ENCODE measurements around the gene OBSL1.
A peak's percentile ranks its signal among the peaks of the same experiment; 100 is the strongest.

The OBSL1 gene

DNA sequence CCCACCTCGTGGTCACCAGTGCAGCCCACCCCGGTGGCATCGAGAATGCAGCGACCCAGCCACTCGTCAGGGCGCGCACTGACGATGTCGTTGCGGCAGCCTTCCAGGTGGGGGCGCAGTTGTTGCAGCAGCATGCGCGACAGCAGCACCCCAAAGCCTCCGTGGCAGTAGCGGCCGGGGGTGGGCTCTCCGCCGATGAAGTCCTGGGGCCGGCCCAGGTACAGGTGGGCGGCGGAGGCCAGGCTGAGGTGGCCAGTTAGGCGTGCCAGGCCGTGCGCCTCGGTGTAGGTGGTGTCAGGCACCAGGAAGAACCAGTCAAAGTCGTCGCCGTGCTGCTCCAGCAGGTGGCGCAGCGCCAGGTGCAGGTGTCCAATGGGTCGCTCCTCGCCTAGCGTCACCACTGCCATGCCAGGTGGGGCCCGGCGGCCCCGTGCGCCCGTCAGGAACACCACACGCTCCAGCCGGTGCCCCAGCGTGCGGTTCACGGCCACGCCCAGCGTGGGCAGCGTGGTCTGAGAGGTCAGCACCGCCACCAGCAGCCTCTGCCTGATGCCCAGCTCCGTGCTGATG lies 29.6 kb downstream of the OBSL1 start:
- Histone ChIP-seq H3K9ac (ENCODE audit: low read depth, low read length) (peak overlapping the region; percentile 66; the same call in 1 of the 2 replicates), H3K9me3 (ENCODE audit: control insufficient read depth, insufficient read depth, low read length) (no peaks in the 10 kb centered on the region), H3K36me3 (ENCODE audit: insufficient read depth, low read length) (peaks cover 9% of the 10 kb centered on the region), H3K4me1 (ENCODE audit: insufficient read depth, low read length) (peaks cover 23% of the 10 kb centered on the region)

DNA sequence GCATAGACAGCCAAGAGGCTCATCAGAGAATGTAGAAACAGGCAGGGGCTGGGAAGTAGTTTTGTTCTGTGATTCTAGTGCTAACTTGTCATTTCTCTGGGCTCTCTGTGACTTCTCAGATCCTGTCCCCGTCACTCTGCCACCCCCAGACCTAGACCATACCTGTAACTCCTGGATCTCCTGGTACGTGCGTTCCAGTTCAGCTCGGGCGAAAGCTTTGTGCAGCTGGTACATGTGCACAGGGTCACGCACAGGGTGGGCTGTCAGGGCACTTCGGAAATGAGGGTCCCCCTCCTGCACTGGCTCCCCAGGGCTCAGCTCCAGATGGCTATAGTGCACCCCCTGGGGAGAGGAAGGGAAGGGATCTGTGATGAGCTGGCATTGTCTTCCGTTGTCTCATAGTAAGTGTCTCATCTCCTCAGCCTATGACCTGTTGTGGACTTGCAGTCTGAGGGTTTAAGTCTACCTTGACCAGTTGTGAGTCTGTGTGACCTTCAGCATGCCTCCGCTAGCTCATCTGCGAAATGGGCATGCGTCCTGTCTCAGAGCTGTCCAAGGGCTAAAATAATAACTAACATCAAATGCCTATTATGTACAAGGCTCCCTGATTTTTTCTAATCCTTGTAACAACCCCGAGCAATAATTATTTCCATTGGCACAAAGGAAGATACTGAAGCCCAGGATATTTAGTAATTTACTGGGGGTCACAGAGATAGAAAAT lies 30.4 kb downstream of the OBSL1 start:
- Histone ChIP-seq H3K4me1 (ENCODE audit: insufficient read depth, low read length) (peaks cover 23% of the 10 kb centered on the region), H3K9ac (ENCODE audit: low read depth, low read length) (no peak overlapping the region), H3K36me3 (ENCODE audit: insufficient read depth, low read length) (peaks cover 9% of the 10 kb centered on the region), H3K9me3 (ENCODE audit: control insufficient read depth, insufficient read depth, low read length) (no peaks in the 10 kb centered on the region)

DNA sequence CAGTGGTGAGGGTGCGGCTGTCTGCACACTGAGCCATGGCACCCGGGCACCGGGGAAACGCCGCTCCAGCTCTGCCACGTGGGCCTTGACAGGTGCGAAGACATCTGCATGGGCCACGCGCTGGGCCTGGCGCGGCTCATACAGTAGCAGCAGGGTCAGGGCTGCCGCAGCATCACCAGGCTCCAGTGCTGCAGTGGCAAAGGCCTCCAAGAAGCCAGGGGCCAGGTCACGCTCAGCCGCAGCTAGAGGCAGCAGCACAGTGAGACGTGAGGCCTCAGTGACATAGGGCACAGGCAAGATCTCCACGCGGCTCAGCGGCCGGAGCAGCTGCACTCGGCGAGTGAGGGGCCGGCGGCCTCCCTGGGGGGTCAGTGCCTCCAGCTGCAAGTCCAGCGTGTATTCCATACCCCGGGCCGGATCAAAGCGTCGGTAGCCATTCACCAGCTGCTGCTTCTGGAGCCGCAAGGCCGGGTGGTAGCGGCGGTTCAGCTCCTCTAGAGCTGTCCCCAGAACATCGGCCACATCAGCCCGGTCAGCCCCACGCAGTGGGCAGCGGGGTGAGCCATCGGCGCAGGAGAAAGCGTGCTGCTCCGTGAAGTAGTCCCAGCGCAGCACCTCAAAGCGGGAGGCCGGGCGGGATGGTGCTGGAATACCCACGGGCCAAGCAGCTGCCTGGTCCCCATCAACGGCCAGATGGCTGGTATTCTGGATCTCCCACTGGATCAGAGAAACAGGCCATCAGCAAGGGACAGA lies 31.2 kb downstream of the OBSL1 start:
- Histone ChIP-seq H3K9ac (ENCODE audit: low read depth, low read length) (no peak overlapping the region), H3K36me3 (ENCODE audit: insufficient read depth, low read length) (peaks cover 9% of the 10 kb centered on the region), H3K4me1 (ENCODE audit: insufficient read depth, low read length) (peaks cover 23% of the 10 kb centered on the region), H3K9me3 (ENCODE audit: control insufficient read depth, insufficient read depth, low read length) (no peaks in the 10 kb centered on the region)

DNA sequence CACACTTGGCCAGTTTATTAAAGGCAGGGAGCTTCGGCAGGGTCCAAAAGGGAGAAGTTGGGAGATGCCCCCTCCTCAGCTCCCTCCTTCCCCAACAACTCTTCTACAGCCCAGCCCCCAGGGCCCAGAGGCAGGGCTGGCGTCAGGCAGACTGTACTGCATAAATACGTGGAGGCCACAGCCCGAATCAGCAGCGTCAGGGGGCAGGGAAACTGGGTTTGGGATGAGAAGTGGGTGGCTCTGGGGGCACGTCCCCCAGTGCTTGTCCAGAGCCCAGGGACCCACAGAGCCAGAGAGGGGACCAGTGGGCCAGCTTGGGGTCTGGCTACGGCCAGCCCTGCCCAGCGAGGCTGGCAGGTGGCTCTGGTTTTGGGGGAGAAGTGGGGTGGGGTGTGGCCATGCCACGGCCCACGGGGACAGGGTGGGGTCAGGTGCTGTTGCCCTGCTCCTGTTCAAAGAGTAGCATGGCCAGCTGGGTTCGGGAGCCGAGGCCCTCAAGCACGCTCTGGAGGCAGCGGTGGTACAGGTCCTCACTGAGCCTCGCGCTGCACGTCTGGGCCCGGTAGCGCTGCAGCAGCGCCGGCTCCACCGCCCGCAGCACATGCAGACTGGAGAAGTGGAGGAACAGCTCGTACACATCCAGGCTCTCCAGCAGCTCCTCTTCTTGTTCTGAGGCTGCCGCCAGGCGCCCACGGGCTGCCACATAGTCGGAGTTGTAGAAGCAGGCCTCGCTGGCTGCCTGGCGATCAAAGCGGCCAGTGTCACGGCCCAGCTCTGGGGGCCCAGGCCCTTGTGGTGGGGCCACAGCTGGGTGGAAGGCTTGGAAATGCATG lies 32.2 kb downstream of the OBSL1 start:
- H3K4me1 ChIP-seq (ENCODE audit: insufficient read depth, low read length) = peaks cover 23% of the 10 kb centered on the region
- H3K9me3 ChIP-seq (ENCODE audit: control insufficient read depth, insufficient read depth, low read length) = no peaks in the 10 kb centered on the region
- H3K36me3 ChIP-seq (ENCODE audit: insufficient read depth, low read length) = peaks cover 9% of the 10 kb centered on the region
- H3K9ac ChIP-seq (ENCODE audit: low read depth, low read length) = no peak overlapping the region

DNA sequence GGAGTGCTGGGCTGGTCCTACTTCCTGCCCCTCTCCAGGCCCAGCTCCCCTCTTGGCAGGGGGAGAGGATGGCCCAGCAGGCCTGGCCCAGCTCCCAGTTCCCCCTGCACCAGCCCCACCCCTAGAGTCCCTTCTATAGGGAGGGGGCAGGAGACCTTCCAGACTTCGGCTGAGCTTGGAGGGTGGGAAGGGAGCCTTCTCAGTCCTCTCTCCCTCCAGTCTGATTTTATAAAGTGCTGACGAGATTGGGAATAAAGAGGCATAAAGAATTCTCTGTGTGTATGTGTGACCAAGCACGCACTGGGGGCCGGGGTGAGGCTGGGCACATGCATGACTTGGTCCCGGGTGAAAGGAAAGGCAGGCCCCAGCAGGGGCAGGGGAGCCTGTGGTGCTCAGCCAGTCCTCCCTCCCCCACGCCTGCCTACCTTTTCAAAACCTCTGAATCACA lies 32.8 kb downstream of the OBSL1 start:
- Histone ChIP-seq H3K9me3 (ENCODE audit: control insufficient read depth, insufficient read depth, low read length) (no peaks in the 10 kb centered on the region), H3K4me1 (ENCODE audit: insufficient read depth, low read length) (peaks cover 23% of the 10 kb centered on the region), H3K9ac (ENCODE audit: low read depth, low read length) (no peak overlapping the region; the same call in 1 of the 2 replicates), H3K36me3 (ENCODE audit: insufficient read depth, low read length) (peaks cover 9% of the 10 kb centered on the region)

DNA sequence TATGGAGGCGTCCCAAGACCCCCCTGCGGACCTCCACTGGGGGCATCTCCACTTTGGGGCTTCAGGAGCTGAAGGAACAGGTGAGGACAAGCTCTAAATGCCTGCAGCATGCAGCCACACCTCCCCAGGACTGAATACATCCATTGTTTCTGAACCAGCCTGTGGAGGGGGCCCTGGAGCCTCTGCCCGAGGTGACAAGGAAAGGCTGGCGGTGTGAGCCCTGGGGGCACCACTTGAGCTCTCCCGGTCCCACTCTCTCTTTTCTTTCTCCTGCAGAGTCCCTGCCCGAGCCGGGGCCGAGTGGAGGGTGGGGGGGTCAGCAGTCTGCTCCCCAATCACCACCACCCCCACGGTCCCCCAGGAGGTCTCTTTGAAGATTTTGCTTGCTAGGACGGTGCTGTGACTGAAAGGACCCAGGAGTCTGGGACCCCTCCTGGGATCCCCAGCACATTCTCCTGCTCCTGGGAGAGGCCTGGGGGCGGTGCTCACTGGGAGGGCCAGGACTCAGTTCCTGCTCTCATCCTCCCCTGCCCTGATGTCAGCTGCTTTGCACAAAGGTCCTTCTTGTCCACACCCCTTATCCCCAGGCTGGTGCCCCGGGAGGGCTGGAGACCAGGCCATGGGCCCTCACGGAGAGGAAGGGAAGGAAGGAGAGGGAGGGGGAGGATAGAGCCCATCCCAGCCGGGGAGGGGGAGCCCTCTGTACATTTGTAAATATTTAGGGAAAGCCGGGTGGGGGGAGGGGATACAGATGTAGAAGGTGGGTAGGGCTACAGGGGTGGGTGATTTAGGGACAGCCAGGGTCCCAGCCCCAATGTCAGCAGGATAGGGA lies 33.5 kb downstream of the OBSL1 start:
- H3K9ac ChIP-seq (ENCODE audit: low read depth, low read length) = peak overlapping the region; percentile 28; the same call in 1 of the 2 replicates
- peaks cover 9% of the 10 kb centered on the region for H3K36me3 ChIP-seq (ENCODE audit: insufficient read depth, low read length)
- H3K9me3 ChIP-seq (ENCODE audit: control insufficient read depth, insufficient read depth, low read length) = no peaks in the 10 kb centered on the region
- peaks cover 23% of the 10 kb centered on the region for H3K4me1 ChIP-seq (ENCODE audit: insufficient read depth, low read length)

DNA sequence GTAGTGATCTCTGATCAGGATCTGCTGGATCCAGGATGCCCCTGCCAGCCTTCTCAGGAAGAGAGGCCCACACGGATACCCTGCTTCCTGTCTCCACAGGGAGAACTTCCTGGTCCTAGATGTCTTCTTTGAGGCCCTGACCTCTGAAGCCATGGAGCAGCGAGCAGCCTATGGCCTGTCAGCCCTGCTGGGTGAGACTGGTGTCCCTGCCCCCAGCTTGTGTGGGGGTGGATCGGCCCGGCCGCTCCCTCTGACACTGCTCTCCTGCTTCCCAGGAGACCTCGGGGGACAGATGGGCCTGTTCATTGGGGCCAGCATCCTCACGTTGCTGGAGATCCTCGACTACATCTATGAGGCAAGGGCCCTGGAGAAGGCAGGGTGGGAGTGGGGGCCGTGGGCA lies 34.4 kb downstream of the OBSL1 start:
- peaks cover 9% of the 10 kb centered on the region for H3K36me3 ChIP-seq (ENCODE audit: insufficient read depth, low read length)
- no peak overlapping the region for H3K9ac ChIP-seq (ENCODE audit: low read depth, low read length)
- no peaks in the 10 kb centered on the region for H3K9me3 ChIP-seq (ENCODE audit: control insufficient read depth, insufficient read depth, low read length)
- H3K4me1 ChIP-seq (ENCODE audit: insufficient read depth, low read length) = peaks cover 26% of the 10 kb centered on the region

DNA sequence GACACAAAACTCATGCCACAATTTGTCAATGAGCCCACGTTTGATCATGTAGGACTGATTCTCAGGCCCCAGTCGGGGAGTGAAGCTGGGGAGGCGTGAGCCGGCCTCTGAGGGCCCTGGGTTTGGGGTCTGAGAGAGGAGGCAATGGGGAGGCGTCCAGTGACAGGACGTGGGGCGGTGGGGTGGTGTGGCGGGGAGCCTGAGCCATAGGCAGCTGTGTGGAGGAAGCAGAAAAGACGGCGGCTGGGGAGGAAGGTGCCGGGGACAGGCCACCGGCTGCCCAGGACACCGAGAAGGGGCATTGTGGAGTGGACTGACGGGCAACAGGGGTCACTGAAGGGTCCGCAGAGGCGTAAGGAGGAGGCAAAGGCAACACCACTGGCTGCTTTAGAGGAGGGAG lies 34.9 kb downstream of the OBSL1 start:
- H3K9ac ChIP-seq (ENCODE audit: low read depth, low read length) = no peak overlapping the region

DNA sequence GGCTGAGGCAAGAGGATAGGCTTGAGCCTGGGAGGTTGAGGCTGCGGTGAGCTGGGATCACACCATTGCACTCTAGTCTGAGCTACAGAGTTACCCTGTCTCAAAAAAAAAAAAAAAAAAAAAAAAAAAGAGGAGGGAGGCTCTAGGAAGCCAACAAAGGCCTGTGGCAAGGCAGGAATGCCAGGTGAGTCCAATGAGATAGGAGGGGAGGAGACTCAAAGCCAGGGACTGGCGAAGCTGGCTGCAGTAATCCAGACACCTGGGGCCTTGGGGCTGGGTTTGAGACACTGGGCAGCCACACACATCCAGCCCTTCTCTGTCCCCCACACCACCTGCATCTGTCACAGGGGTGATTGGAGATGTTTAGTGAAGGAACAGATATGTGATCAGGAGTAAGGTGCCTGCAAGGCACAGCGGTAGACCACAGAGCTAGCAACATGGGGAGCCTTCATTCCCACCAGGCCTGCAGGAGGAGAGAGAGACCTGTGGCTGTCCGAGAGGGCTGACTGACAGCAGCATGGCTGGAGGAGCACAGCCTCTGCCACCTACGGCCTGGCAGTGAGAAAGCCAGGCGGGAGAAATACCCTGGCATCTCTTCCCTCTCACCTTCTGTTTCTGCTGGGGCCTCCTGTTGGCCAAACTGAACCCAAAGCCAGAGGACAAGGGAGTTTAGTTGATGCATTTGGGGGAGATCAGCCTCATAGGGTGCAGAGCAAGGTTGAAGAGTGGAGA lies 37.2 kb downstream of the OBSL1 start:
- Histone ChIP-seq H3K9me3 (ENCODE audit: control insufficient read depth, insufficient read depth, low read length) (no peaks in the 10 kb centered on the region), H3K9ac (ENCODE audit: low read depth, low read length) (no peak overlapping the region), H3K36me3 (ENCODE audit: insufficient read depth, low read length) (no peaks in the 10 kb centered on the region), H3K4me1 (ENCODE audit: insufficient read depth, low read length) (peaks cover 34% of the 10 kb centered on the region)

More for the DNA sequence above, 34.9 kb downstream of the OBSL1 start:
- Histone ChIP-seq H3K9me3 (ENCODE audit: control insufficient read depth, insufficient read depth, low read length) (no peaks in the 10 kb centered on the region), H3K4me1 (ENCODE audit: insufficient read depth, low read length) (peaks cover 28% of the 10 kb centered on the region), H3K36me3 (ENCODE audit: insufficient read depth, low read length) (peaks cover 9% of the 10 kb centered on the region)

DNA sequence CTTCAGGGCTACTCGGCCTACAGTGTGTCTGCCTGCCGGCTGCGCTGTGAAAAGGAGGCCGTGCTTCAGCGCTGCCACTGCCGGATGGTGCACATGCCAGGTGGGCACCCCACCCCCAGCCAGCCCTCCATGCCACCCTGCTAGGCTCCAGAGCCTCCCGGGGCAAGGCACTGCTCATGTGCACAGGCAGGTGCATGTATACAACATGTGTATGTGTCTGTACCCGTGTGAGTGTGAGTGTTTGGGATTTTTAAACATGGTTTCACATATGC lies 39.0 kb downstream of the OBSL1 start:
- Histone ChIP-seq H3K36me3 (ENCODE audit: insufficient read depth, low read length) (no peaks in the 10 kb centered on the region), H3K9me3 (ENCODE audit: control insufficient read depth, insufficient read depth, low read length) (no peaks in the 10 kb centered on the region), H3K4me1 (ENCODE audit: insufficient read depth, low read length) (peaks cover 20% of the 10 kb centered on the region), H3K9ac (ENCODE audit: low read depth, low read length) (no peak overlapping the region)

DNA sequence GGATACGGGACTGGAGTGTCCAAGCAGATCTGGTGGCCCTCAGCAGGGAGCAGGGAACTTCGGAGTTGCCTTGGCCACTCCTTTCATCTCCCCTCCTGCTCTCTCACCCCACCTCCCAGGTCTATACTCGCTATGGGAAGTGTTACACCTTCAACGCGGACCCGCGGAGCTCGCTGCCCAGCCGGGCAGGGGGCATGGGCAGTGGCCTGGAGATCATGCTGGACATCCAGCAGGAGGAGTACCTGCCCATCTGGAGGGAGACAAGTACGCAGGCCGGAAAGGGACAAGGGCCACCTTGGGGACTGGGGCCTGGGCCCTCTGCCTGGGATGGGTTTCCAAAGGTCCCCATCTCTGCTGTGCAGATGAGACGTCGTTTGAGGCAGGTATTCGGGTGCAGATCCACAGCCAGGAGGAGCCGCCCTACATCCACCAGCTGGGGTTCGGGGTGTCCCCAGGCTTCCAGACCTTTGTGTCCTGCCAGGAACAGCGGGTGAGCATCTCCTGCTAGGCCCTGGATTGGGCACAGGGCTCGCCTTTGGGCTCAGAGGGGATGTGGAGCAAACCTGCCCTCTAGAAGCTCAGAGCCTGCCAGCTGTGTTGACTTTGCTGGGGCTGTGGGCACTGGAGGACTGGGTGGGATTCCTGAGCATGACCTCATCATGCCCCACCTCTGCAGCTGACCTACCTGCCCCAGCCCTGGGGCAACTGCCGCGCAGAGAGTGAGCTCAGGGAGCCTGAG lies 39.5 kb downstream of the OBSL1 start:
- no peaks in the 10 kb centered on the region for H3K9me3 ChIP-seq (ENCODE audit: control insufficient read depth, insufficient read depth, low read length)
- H3K4me1 ChIP-seq (ENCODE audit: insufficient read depth, low read length) = peaks cover 15% of the 10 kb centered on the region
- no peaks in the 10 kb centered on the region for H3K36me3 ChIP-seq (ENCODE audit: insufficient read depth, low read length)
- H3K9ac ChIP-seq (ENCODE audit: low read depth, low read length) = no peak overlapping the region

DNA sequence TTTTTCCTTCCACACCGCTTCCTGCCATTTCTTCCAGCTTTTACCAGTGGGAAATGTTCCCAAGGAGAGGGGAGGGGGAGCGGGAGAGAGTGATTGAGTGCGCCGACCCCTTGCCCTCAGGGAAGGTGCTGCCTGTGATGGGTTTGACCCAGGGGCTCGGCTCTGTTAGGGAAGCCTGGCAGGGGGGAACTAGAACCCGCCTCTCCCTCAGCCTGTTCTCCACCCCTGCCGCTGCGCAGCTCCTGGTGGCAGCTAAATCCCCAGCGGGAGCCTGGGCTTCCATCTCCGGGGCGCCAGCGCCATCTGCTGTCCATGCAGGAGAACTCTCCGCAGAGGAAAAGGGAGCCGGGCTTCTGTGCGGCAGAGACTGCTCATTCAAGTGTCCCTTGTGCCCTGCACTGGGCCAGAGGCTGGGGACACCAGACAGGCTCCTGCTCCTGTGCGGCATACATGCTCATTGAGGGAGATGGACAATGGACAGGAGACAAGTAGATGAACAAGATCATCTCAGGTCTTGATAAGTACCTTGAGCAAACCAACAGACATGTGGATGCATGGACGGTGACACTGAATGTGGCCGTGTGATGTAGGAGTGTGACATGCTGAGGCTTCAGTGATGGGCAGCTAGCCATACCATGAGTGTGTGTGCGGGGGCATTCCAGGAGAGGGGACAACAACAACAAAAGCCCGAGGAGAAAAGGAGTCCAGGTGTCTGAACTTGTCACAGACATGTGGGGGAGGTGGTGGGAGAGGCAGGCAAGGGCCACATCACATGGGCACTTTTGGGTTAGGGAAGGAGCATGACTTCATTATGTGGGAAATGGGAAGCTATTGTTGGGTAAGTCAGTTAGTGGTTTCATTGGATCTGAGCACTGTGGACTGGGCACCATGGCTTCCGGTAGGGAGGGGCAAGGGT lies 41.0 kb downstream of the OBSL1 start:
- Histone ChIP-seq H3K9me3 (ENCODE audit: control insufficient read depth, insufficient read depth, low read length) (no peaks in the 10 kb centered on the region), H3K36me3 (ENCODE audit: insufficient read depth, low read length) (no peaks in the 10 kb centered on the region), H3K9ac (ENCODE audit: low read depth, low read length) (peak overlapping the region; percentile 47; the same call in 1 of the 2 replicates), H3K4me1 (ENCODE audit: insufficient read depth, low read length) (peaks cover 14% of the 10 kb centered on the region)
